ENCODE data around the gene ARMC7.
"Not testable (repeated sequence)": the region's sequence is repeated elsewhere in the genome, so short reads cannot be mapped to it uniquely, and the experiment has no call there.

The ARMC7 gene

DNA sequence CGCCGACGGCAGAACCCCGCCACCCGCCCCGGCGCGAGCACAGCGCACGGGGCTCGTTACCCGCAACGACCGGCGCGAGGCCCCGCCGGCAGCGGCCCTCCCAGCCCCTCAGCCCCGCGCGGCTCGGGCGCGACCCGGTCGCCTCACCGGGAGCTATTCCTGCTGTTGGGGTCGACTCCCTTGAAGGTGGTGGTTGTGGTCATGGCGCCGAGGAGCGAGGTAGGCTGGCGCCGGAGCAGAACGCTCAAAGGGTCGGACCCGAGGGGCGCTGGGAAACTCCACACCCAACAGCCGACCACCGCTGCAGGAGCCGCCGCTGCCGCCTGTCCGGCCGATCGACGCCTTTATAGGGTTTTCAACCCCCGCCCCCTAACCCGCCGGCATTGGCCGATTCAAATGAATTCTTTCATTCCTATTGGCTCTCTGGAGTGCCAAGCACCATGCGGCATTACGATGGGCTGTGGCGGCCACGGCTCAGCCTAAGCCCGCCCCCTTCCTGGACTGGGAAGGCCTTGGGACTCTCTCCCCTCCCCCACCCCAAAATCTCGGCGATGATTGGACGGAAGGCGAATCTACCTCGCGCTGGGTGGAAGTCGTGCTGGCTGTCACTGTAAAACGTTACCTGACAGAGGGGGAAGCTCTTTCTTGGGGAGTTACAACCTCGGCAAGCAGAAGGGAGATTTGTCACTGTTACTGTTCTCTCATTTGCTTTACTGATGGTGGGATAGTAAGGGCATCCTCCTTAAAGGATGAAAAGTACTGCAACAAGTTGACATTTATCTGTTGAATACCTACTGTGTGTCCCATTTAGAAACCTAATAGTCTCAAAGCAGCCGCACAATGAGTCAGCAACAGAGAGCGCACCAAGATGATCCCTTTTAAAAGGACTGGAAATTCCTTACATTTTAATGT, 44.7 kb downstream of the ARMC7 start, which contains the start of gene JPT1:
JPT1 (minus strand) TSS at position 318 of the 912 bp plus-strand sequence; CDS start at position 203, 115 bp downstream.
- peak; percentile 100 for DNase-seq (ENCODE audit: low spot score)

DNA sequence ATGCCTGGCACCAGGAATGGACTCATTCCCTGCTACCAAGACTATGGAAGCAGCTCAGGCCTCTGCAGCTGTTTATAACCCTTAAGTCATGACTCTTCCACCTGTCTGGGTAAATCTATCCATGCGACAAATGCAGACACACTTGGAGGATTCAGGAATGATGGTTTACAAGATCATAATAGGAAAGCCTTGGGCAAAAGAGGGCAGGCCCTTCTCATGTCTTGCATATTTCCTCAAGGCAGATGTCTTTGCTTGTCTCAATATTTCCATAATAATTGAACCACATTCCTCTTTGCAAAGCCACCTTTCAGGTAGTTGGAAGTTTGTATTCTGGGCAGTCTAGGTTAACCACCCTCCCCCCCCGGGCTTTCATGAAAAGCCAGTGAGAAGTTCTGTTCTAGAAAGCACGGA, 45.4 kb downstream of the ARMC7 start:
- no peak for DNase-seq (ENCODE audit: low spot score)

DNA sequence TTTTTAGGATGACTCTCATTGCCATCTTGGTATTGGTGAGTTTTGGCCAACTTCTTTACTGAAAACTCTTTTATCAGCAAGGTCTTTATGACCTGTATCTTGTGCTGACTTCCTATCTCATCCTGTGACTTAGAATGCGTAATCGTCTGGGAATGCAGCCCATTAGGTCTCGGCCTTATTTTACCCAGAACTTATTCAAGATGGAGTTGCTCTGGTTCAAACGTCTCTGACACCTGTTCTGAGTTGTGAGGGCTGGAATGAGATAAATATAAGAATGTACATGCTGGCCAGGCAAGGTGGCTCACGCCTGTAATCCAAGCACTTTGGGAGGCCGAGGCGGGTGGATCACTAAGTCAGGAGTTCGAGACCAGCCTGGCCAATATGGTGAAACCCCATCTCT, 48.7 kb downstream of the ARMC7 start:
- DNase-seq (ENCODE audit: low spot score): not testable (repeated sequence)

DNA sequence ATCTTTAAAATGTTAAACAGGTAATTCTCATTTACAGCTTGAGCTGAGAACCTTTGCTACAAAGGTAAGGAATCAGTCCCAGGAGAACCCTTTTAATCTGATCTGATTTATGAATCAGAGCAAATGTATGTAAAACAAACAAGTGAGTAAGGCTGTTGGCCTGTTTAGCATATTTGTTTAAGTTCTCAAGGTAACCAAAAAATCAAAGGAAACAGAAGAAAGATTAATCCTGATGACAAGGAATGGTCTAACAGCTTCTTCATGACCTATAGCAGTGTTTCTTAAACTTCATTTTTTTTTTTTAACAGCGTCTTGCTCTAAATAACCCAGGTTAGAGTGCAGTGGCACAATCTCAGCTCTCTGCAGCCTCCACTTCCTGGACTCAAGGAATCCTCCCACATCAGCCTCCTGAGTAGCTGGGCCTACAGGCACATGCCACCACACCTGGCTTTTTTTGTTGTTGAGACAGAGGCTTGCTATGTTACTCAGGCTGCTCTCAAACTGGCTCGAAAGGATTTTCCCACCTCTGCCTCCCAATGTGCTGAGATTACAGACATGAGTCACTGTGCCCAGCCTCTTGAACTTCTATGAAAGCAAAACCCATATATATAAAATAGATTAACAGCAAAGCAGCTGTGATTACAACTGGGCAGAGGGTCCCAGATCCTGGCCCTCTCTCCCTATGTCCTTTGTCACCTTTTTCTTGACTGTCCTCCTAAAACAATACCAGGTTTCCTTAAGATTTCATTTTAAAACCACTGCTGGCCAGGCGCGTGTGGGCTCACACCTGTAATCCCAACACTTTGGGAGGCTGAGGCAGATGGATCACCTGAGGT, 49.6 kb downstream of the ARMC7 start:
- no peak for DNase-seq (ENCODE audit: low spot score)

- DNase-seq (ENCODE audit: low spot score): no peak
These were observed 50.4 kb downstream of the ARMC7 start for GRCh38 chr17:75160211-75160610.

- no peak for DNase-seq (ENCODE audit: low spot score)
These were observed 53.3 kb downstream of the ARMC7 start for GRCh38 chr17:75163074-75163473.

- DNase-seq (ENCODE audit: low spot score): not testable (repeated sequence)
These were observed 54.8 kb downstream of the ARMC7 start for GRCh38 chr17:75164606-75165005.

DNA sequence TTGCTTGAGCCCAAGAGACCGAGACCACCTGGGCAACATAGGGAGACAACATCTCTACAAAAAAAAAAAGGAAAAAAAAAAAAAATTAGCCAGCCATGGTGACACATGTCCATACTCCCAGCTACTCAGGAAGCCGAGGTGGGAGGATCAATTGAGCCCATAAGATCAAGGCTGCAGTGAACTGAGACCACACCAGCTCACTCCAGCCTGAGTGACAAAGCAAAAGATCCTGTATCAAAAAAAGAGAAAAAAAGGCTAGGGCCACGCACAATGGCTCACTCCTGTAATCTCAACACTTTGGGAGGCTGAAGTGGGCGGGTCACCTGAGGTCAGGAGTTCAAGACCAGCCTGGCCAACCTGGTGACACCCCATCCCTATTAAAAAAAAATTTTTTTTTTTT, 59.2 kb downstream of the ARMC7 start:
- no peak for DNase-seq (ENCODE audit: low spot score)

GRCh38 chr17:75173526-75173925, 63.8 kb downstream of the ARMC7 start:
- DNase-seq (ENCODE audit: low spot score): no peak

- DNase-seq (ENCODE audit: low spot score): no peak
These were observed 65.2 kb downstream of the ARMC7 start for GRCh38 chr17:75174996-75175395.

DNA sequence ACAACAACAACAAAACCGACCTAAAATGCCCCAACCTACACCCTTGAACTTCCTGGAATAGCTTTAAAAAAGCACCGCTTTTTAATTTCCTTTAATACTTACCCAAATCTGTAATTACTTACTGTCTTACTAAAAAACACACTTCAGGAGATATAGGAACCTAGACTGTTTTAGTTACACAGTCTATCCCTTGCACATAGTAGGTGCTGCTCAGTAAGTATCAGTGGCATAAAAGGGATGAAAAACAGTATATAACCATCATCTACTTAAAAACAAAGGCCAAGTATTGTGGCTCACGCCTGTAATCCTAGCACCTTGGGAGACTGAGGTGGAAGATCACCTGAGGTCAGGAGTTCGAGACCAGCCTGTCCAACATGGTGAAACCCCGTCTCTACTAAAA, 66.9 kb downstream of the ARMC7 start:
- no peak for DNase-seq (ENCODE audit: low spot score)

- no peak for DNase-seq (ENCODE audit: low spot score)
These were observed 68.7 kb downstream of the ARMC7 start for GRCh38 chr17:75178453-75178852.

Measured in D341Med (cell line).